ENCODE measurements around the gene PGAP3. TPM values are rescaled to one million over a fixed set of nuclear protein-coding genes. Genes with fewer than 3 reads are reported as not detected.

The PGAP3 gene
- total RNA-seq, 2 donors from 2014 or later, result 22.6 to 29.3 TPM

DNA sequence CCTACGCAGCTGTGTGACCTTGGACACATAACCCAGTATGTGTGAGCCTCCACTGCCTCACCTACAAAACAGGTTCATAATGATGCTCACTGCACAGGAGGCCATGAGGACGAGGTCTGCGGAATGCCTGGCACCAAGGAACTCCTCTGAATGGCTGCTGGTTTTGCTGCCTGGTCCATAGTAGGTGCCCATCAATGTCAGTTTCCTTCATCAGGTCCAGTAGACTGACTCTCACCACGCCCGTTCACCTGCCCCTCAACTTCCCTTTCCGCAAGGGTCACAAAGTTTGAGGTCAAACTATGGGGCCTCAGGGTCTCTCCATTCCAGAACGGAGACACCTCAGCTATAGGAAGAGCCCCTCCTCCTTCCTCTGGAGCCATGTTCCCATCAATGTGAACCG lies 10.8 kb downstream of the PGAP3 start:
- WGBS, 2 experiments (ENCODE audit: insufficient coverage in 1 of 2, insufficient read length in 1 of 2), result 94 to 97% methylated on average over 6 to 7 of the region's 8 CpGs

DNA sequence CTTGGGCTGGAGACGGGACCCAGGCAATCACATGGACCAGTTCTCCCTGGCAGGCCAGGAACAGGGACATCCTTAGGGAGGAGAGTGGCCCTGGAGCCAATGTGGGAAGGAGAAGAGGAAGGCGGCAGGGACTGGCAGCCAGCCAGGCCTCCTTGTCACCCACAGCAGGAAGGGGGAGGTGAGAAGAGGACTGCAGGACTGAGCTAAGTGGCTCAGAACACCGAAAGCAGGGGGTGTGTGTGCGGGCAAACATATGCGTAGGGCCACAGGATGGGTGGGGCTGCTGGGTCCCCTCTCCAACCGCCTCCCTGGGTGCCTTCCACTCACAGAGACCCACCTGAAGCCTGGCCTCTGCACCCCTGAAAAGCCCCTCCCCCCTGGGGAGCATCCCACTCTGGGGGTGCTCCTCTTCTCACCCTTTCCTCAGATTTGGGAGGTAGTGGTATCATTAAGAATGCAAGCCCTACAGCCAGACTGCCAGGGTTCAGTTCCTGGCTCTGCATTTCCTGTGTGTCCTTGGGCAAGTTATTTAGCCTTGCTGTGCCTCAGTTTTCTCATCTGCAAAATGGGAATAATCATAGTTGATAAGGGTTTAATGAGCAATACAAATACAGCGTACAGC lies 11.5 kb downstream of the PGAP3 start:
- Histone ChIP-seq H3K27ac (ENCODE audit: low read depth, low read length) (no peak overlapping the region), H3K4me1 (ENCODE audit: control insufficient read depth, insufficient read depth, low read length) (no peaks in the 10 kb centered on the region), H3K9ac (ENCODE audit: extremely low read depth, low read length, poor library complexity, severe bottlenecking) (no peak overlapping the region), H3K27me3 (ENCODE audit: control insufficient read depth, insufficient read depth, low read length, poor library complexity, severe bottlenecking) (peaks cover 1% of the 10 kb centered on the region), H3K9me3 (ENCODE audit: control insufficient read depth, low read length) (no peaks in the 10 kb centered on the region), H3K36me3 (ENCODE audit: control insufficient read depth, insufficient read depth, low read length) (peaks cover 5% of the 10 kb centered on the region), H3K4me3 (ENCODE audit: low read length) (no peak overlapping the region)
- Mint-ChIP-seq H3K4me3 (no peak overlapping the region), H3K27me3 (ENCODE audit: insufficient read depth) (peaks cover 5% of the 10 kb centered on the region), H3K4me1 (peaks cover 17% of the 10 kb centered on the region), H3K36me3 (ENCODE audit: low read depth) (peaks cover 28% of the 10 kb centered on the region), H3K9me3 (no peaks in the 10 kb centered on the region), H3K27ac (no peak overlapping the region)
- peak; percentile 87 for DNase-seq
- 84 to 100% methylated on average over 4 to 7 of the region's 7 CpGs for WGBS, 2 experiments (ENCODE audit: insufficient coverage in 1 of 2, insufficient read length in 1 of 2)
- TF ChIP-seq CTCF (conservative IDR thresholded peaks at IDR 0.05), result no peak

More for the DNA sequence above, 10.8 kb downstream of the PGAP3 start:
- no peak overlapping the region for H3K27ac Mint-ChIP-seq
- H3K4me1 Mint-ChIP-seq, result peaks cover 17% of the 10 kb centered on the region
- H3K9ac ChIP-seq (ENCODE audit: extremely low read depth, low read length, poor library complexity, severe bottlenecking), result no peak overlapping the region
- no peaks in the 10 kb centered on the region for H3K9me3 Mint-ChIP-seq
- no peaks in the 10 kb centered on the region for H3K4me1 ChIP-seq (ENCODE audit: control insufficient read depth, insufficient read depth, low read length)
- H3K9me3 ChIP-seq (ENCODE audit: control insufficient read depth, low read length), result no peaks in the 10 kb centered on the region
- TF ChIP-seq CTCF (conservative IDR thresholded peaks at IDR 0.05), result no peak
- DNase-seq, result no peak
- peaks cover 5% of the 10 kb centered on the region for H3K36me3 ChIP-seq (ENCODE audit: control insufficient read depth, insufficient read depth, low read length)
- H3K4me3 ChIP-seq (ENCODE audit: low read length), result no peak overlapping the region
- H3K27ac ChIP-seq (ENCODE audit: low read depth, low read length), result no peak overlapping the region
- H3K4me3 Mint-ChIP-seq, result no peak overlapping the region
- H3K27me3 ChIP-seq (ENCODE audit: control insufficient read depth, insufficient read depth, low read length, poor library complexity, severe bottlenecking), result no peaks in the 10 kb centered on the region
- H3K36me3 Mint-ChIP-seq (ENCODE audit: low read depth), result peaks cover 31% of the 10 kb centered on the region
- peaks cover 2% of the 10 kb centered on the region for H3K27me3 Mint-ChIP-seq (ENCODE audit: insufficient read depth)

DNA sequence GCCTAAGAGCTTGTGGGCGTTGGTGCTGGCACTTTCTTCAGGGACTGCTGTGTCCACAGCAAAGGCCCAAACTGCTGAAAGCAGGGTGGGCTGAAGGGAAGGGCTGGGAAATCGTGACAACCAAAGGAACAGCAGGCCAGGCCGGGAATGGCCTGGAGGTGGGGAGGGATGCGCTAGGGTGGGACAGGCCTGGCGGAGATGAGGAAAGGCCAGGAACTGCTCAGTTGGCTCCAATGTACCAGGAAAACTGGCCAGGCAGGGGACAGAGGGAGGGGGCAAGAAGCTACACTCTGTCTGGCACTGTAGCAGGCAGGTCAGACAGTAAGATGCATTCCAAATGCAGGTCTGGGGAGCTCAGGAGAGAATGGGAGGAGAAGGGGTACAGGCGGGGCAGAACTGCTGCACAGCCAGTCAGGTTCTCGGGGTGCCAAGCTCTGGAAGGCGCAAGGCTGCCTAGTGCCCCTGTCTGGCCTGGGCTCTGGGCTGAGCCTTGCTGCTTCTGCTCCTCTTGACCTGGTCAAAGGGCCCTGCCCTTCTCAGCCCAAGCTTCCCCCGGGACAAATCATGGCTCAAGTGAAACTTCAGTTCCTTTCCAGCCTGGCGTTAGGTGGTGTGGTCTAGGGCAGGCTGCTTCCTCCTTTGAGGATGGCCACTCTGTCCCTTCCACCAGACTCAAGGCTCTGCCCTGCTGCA lies 12.3 kb downstream of the PGAP3 start:
- H3K36me3 ChIP-seq (ENCODE audit: control insufficient read depth, insufficient read depth, low read length), result peaks cover 5% of the 10 kb centered on the region
- peaks cover 9% of the 10 kb centered on the region for H3K27me3 ChIP-seq (ENCODE audit: control insufficient read depth, insufficient read depth, low read length, poor library complexity, severe bottlenecking)
- no peak overlapping the region for H3K9ac ChIP-seq (ENCODE audit: extremely low read depth, low read length, poor library complexity, severe bottlenecking)
- no peak for DNase-seq
- H3K27me3 Mint-ChIP-seq (ENCODE audit: insufficient read depth), result peaks cover 10% of the 10 kb centered on the region
- peak overlapping the region; percentile 80 for H3K27ac Mint-ChIP-seq
- 88 to 90% methylated on average over 6 to 10 of the region's 10 CpGs for WGBS, 2 experiments (ENCODE audit: insufficient coverage in 1 of 2, insufficient read length in 1 of 2)
- no peak overlapping the region for H3K4me3 Mint-ChIP-seq
- H3K9me3 ChIP-seq (ENCODE audit: control insufficient read depth, low read length), result no peaks in the 10 kb centered on the region
- peaks cover 17% of the 10 kb centered on the region for H3K4me1 Mint-ChIP-seq
- no peaks in the 10 kb centered on the region for H3K4me1 ChIP-seq (ENCODE audit: control insufficient read depth, insufficient read depth, low read length)
- no peak overlapping the region for H3K27ac ChIP-seq (ENCODE audit: low read depth, low read length)
- no peak overlapping the region for H3K4me3 ChIP-seq (ENCODE audit: low read length)
- no peaks in the 10 kb centered on the region for H3K9me3 Mint-ChIP-seq
- peaks cover 23% of the 10 kb centered on the region for H3K36me3 Mint-ChIP-seq (ENCODE audit: low read depth)
- TF ChIP-seq CTCF (conservative IDR thresholded peaks at IDR 0.05), result no peak
